ENCODE measurements around the gene PRB3. TPM values are rescaled to one million over a fixed set of nuclear protein-coding genes. Genes with fewer than 3 reads are reported as not detected.

PRB3 gene
- total RNA-seq, 1 donor from 2014 or later, result not detected

GRCh38 chr12:11246489-11246888, 23.0 kb downstream of the PRB3 start:
- DNase-seq (ENCODE audit: low spot score), result no peak
- TF ChIP-seq, protein P1, sequence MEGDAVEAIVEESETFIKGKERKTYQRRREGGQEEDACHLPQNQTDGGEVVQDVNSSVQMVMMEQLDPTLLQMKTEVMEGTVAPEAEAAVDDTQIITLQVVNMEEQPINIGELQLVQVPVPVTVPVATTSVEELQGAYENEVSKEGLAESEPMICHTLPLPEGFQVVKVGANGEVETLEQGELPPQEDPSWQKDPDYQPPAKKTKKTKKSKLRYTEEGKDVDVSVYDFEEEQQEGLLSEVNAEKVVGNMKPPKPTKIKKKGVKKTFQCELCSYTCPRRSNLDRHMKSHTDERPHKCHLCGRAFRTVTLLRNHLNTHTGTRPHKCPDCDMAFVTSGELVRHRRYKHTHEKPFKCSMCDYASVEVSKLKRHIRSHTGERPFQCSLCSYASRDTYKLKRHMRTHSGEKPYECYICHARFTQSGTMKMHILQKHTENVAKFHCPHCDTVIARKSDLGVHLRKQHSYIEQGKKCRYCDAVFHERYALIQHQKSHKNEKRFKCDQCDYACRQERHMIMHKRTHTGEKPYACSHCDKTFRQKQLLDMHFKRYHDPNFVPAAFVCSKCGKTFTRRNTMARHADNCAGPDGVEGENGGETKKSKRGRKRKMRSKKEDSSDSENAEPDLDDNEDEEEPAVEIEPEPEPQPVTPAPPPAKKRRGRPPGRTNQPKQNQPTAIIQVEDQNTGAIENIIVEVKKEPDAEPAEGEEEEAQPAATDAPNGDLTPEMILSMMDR (IDR thresholded peaks at IDR 0.05), result no peak
- Mint-ChIP-seq H3K27ac (ENCODE audit: unreplicated experiment) (no peak overlapping the region), H3K27me3 (ENCODE audit: low read depth) (no peaks in the 10 kb centered on the region), H3K4me1 (ENCODE audit: low read depth) (no peaks in the 10 kb centered on the region), H3K36me3 (ENCODE audit: low read depth) (peaks cover 1% of the 10 kb centered on the region), H3K9me3 (ENCODE audit: low read depth) (peaks cover 3% of the 10 kb centered on the region), H3K4me3 (ENCODE audit: unreplicated experiment) (no peak overlapping the region)

GRCh38 chr12:11242656-11243055, 26.9 kb downstream of the PRB3 start:
- Mint-ChIP-seq H3K4me1 (ENCODE audit: low read depth) (no peaks in the 10 kb centered on the region), H3K9me3 (ENCODE audit: low read depth) (peaks cover 2% of the 10 kb centered on the region), H3K27me3 (ENCODE audit: low read depth) (no peaks in the 10 kb centered on the region), H3K4me3 (ENCODE audit: unreplicated experiment) (no peak overlapping the region), H3K36me3 (ENCODE audit: low read depth) (no peaks in the 10 kb centered on the region), H3K27ac (ENCODE audit: unreplicated experiment) (no peak overlapping the region)
- TF ChIP-seq, protein P1 (IDR thresholded peaks at IDR 0.05), result no peak
- no peak for DNase-seq (ENCODE audit: low spot score)

GRCh38 chr12:11240348-11240930, 29.1 kb downstream of the PRB3 start:
- Mint-ChIP-seq H3K27me3 (ENCODE audit: low read depth) (no peaks in the 10 kb centered on the region), H3K36me3 (ENCODE audit: low read depth) (no peaks in the 10 kb centered on the region), H3K4me3 (ENCODE audit: unreplicated experiment) (no peak overlapping the region), H3K27ac (ENCODE audit: unreplicated experiment) (no peak overlapping the region), H3K4me1 (ENCODE audit: low read depth) (no peaks in the 10 kb centered on the region), H3K9me3 (ENCODE audit: low read depth) (peaks cover 6% of the 10 kb centered on the region)
- TF ChIP-seq, protein P1 (IDR thresholded peaks at IDR 0.05), result no peak
- DNase-seq (ENCODE audit: low spot score), result no peak

GRCh38 chr12:11238275-11238674, 31.2 kb downstream of the PRB3 start:
- no peaks in the 10 kb centered on the region for H3K36me3 Mint-ChIP-seq (ENCODE audit: low read depth)
- TF ChIP-seq, protein P1 (IDR thresholded peaks at IDR 0.05), result no peak
- no peaks in the 10 kb centered on the region for H3K27me3 Mint-ChIP-seq (ENCODE audit: low read depth)
- no peak for DNase-seq (ENCODE audit: low spot score)
- peaks cover 6% of the 10 kb centered on the region for H3K9me3 Mint-ChIP-seq (ENCODE audit: low read depth)
- no peaks in the 10 kb centered on the region for H3K4me1 Mint-ChIP-seq (ENCODE audit: low read depth)
- H3K4me3 Mint-ChIP-seq (ENCODE audit: unreplicated experiment), result no peak overlapping the region
- H3K27ac Mint-ChIP-seq (ENCODE audit: unreplicated experiment), result no peak overlapping the region

DNA sequence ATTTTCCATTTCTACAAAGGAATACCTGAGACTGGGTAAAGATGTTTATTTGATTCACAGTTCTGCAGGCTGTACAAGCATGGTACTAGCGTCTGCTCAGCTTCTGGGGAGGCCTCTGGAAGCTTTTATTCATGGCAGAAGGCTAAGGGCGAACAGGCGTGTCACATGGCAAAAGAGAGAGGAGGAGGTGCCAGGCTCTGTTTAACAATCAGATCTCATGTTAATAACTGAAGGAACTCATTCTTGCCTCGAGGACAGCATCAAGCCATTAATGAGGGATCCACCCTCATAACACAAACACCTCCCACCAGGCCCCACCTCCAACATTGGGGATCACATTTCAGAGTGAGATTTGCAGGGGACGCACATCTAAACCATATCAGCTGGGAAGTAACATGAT, 36.0 kb downstream of the PRB3 start:
- H3K36me3 Mint-ChIP-seq (ENCODE audit: low read depth), result no peaks in the 10 kb centered on the region
- TF ChIP-seq, protein P1 (IDR thresholded peaks at IDR 0.05), result no peak
- H3K4me1 Mint-ChIP-seq (ENCODE audit: low read depth), result no peaks in the 10 kb centered on the region
- no peak overlapping the region for H3K27ac Mint-ChIP-seq (ENCODE audit: unreplicated experiment)
- no peaks in the 10 kb centered on the region for H3K27me3 Mint-ChIP-seq (ENCODE audit: low read depth)
- H3K4me3 Mint-ChIP-seq (ENCODE audit: unreplicated experiment), result no peak overlapping the region
- DNase-seq (ENCODE audit: low spot score), result no peak
- H3K9me3 Mint-ChIP-seq (ENCODE audit: low read depth), result peaks cover 6% of the 10 kb centered on the region

Data from chondrocyte (in vitro differentiated cells).